ENCODE data around the gene SLC7A7. TPM values are rescaled to one million over a fixed set of nuclear protein-coding genes. Genes with fewer than 3 reads are reported as not detected.

Gene SLC7A7
- total RNA-seq, 1 donor from 2014 or later = 14.3 TPM

DNA sequence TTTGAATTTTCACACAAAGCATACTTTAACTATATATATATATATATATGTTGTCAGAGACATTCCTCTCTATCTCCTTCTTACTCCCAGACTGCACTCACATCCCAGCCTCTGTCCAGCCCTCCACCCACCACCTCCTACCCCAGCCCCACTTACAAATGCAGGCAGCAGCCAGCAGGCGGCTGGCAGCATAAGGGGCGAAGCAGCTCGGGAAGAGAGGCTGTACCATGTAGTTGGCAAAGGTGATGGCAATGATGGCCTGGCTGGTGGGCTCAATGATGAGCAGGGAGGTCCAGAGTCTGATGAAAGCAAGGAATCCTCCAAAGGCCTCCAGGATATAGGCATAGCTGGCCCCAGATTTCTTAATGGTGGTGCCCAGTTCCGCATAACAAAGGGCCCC is 2.5 kb downstream of the SLC7A7 start:
- Histone ChIP-seq H2AFZ (ENCODE audit: low read depth, low read length) (no peak overlapping the region), H3K36me3 (ENCODE audit: insufficient read depth, low read length) (no peaks in the 10 kb centered on the region), H3K4me2 (ENCODE audit: low read length) (no peak overlapping the region), H3K27me3 (ENCODE audit: insufficient read depth, low read length) (no peaks in the 10 kb centered on the region), H3K4me1 (ENCODE audit: insufficient read depth, low read length) (no peaks in the 10 kb centered on the region), H3K4me3 (ENCODE audit: insufficient read depth, low read depth, low read length) (no peak overlapping the region), H3K27ac (ENCODE audit: low read depth, low read length) (no peak overlapping the region), H3K9me3 (ENCODE audit: insufficient read depth, low read depth, low read length) (no peaks in the 10 kb centered on the region), H4K20me1 (ENCODE audit: insufficient read depth, low read length) (no peaks in the 10 kb centered on the region), H3K9ac (ENCODE audit: low read length) (no peak overlapping the region), H3K79me2 (ENCODE audit: insufficient read depth, low read length) (no peaks in the 10 kb centered on the region)
- FAIRE-seq (no peak), DNase-seq (ENCODE audit: low read depth) (no peak)
- no peak overlapping the region for H3K27ac Mint-ChIP-seq (ENCODE audit: unreplicated experiment)
- H3K9me3 Mint-ChIP-seq (ENCODE audit: unreplicated experiment) = peaks cover 1% of the 10 kb centered on the region
- no peak overlapping the region for H3K4me3 Mint-ChIP-seq (ENCODE audit: unreplicated experiment)
- H3K27me3 Mint-ChIP-seq (ENCODE audit: low read depth, unreplicated experiment) = no peaks in the 10 kb centered on the region
- H3K36me3 Mint-ChIP-seq (ENCODE audit: low read depth, unreplicated experiment) = no peaks in the 10 kb centered on the region
- TF ChIP-seq EZH2 (IDR thresholded peaks at IDR 0.05; ENCODE audit: insufficient read depth, low read length) (no peak), CTCF (IDR thresholded peaks at IDR 0.05; ENCODE audit: insufficient read depth, low read depth, low read length) (no peak)
- peaks cover 17% of the 10 kb centered on the region for H3K4me1 Mint-ChIP-seq (ENCODE audit: low read depth, unreplicated experiment)

DNA sequence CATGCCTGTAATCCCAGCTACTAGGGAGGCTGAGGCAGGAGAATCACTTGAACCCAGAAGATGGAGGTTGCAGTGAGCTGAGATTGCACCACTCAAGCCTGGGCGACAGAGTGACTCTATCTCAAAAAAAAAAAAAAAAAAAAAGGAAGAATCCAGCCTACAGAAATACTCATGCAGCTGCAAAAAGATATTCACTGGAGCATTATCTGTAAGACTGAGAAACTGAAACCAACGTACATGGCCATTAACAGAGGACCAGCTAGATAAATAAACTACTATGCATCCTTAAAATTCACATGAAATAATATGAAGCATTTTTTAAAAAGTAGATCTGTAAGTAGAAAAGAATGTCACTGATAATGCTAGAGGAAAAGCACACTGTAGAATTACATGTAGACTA is 3.5 kb downstream of the SLC7A7 start:
- peaks cover 1% of the 10 kb centered on the region for H3K9me3 Mint-ChIP-seq (ENCODE audit: unreplicated experiment)
- H3K4me3 ChIP-seq (ENCODE audit: insufficient read depth, low read depth, low read length) = no peak overlapping the region
- H3K27me3 Mint-ChIP-seq (ENCODE audit: low read depth, unreplicated experiment) = no peaks in the 10 kb centered on the region
- peaks cover 2% of the 10 kb centered on the region for H3K36me3 Mint-ChIP-seq (ENCODE audit: low read depth, unreplicated experiment)
- H3K4me1 ChIP-seq (ENCODE audit: insufficient read depth, low read length) = no peaks in the 10 kb centered on the region
- H3K4me1 Mint-ChIP-seq (ENCODE audit: low read depth, unreplicated experiment) = peaks cover 19% of the 10 kb centered on the region
- H3K9ac ChIP-seq (ENCODE audit: low read length) = no peak overlapping the region
- no peak overlapping the region for H3K4me3 Mint-ChIP-seq (ENCODE audit: unreplicated experiment)
- no peaks in the 10 kb centered on the region for H3K36me3 ChIP-seq (ENCODE audit: insufficient read depth, low read length)
- no peaks in the 10 kb centered on the region for H3K79me2 ChIP-seq (ENCODE audit: insufficient read depth, low read length)
- DNase-seq (ENCODE audit: low read depth) (no peak), FAIRE-seq (no peak)
- no peak overlapping the region for H3K27ac ChIP-seq (ENCODE audit: low read depth, low read length)
- no peak overlapping the region for H3K27ac Mint-ChIP-seq (ENCODE audit: unreplicated experiment)
- H3K27me3 ChIP-seq (ENCODE audit: insufficient read depth, low read length) = no peaks in the 10 kb centered on the region
- TF ChIP-seq CTCF (IDR thresholded peaks at IDR 0.05; ENCODE audit: insufficient read depth, low read depth, low read length) (no peak), EZH2 (IDR thresholded peaks at IDR 0.05; ENCODE audit: insufficient read depth, low read length) (no peak)
- H3K4me2 ChIP-seq (ENCODE audit: low read length) = no peak overlapping the region
- H4K20me1 ChIP-seq (ENCODE audit: insufficient read depth, low read length) = no peaks in the 10 kb centered on the region
- no peaks in the 10 kb centered on the region for H3K9me3 ChIP-seq (ENCODE audit: insufficient read depth, low read depth, low read length)
- H2AFZ ChIP-seq (ENCODE audit: low read depth, low read length) = no peak overlapping the region

- no peaks in the 10 kb centered on the region for H4K20me1 ChIP-seq (ENCODE audit: insufficient read depth, low read length)
- Mint-ChIP-seq H3K4me3 (ENCODE audit: unreplicated experiment) (no peak overlapping the region), H3K27me3 (ENCODE audit: low read depth, unreplicated experiment) (peaks cover 3% of the 10 kb centered on the region), H3K36me3 (ENCODE audit: low read depth, unreplicated experiment) (peaks cover 2% of the 10 kb centered on the region), H3K9me3 (ENCODE audit: unreplicated experiment) (peaks cover 1% of the 10 kb centered on the region), H3K4me1 (ENCODE audit: low read depth, unreplicated experiment) (peaks cover 2% of the 10 kb centered on the region), H3K27ac (ENCODE audit: unreplicated experiment) (no peak overlapping the region)
- H3K4me1 ChIP-seq (ENCODE audit: insufficient read depth, low read length) = no peaks in the 10 kb centered on the region
- no peaks in the 10 kb centered on the region for H3K9me3 ChIP-seq (ENCODE audit: insufficient read depth, low read depth, low read length)
- no peaks in the 10 kb centered on the region for H3K36me3 ChIP-seq (ENCODE audit: insufficient read depth, low read length)
- H3K27ac ChIP-seq (ENCODE audit: low read depth, low read length) = no peak overlapping the region
- H3K9ac ChIP-seq (ENCODE audit: low read length) = no peak overlapping the region
- H3K79me2 ChIP-seq (ENCODE audit: insufficient read depth, low read length) = no peaks in the 10 kb centered on the region
- no peak for FAIRE-seq
- peaks cover 2% of the 10 kb centered on the region for H3K27me3 ChIP-seq (ENCODE audit: insufficient read depth, low read length)
- H3K4me3 ChIP-seq (ENCODE audit: insufficient read depth, low read depth, low read length) = no peak overlapping the region
- TF ChIP-seq CTCF (IDR thresholded peaks at IDR 0.05; ENCODE audit: insufficient read depth, low read depth, low read length) (no peak), EZH2 (IDR thresholded peaks at IDR 0.05; ENCODE audit: insufficient read depth, low read length) (no peak)
- no peak overlapping the region for H2AFZ ChIP-seq (ENCODE audit: low read depth, low read length)
- H3K4me2 ChIP-seq (ENCODE audit: low read length) = no peak overlapping the region
- no peak for DNase-seq (ENCODE audit: low read depth)
These were observed 6.6 kb downstream of the SLC7A7 start for GRCh38 chr14:22808388-22809209.
